Uterus (tissue), 4 donors: Measurements from ENCODE around the gene ANGPTL8. TPM values are rescaled to one million over a fixed set of nuclear protein-coding genes. Genes with fewer than 3 reads are reported as not detected.

ENCODE experiments used
- DNase-seq, 2 donors: peaks; one replicate each; pipeline ENCODE4 v3.0.0-alpha.2; 2019 to 2020
- H3K27ac ChIP-seq, 2 donors: fragments of 200-600 bp; sonication (generic); 1 replicate in 1 of 2; 2 replicates in 1 of 2; pipeline ENCODE4 v1.5.1; 2016 to 2018
- H3K27me3 ChIP-seq, 2 donors: fragments of 200-600 bp; sonication (generic); one replicate each; pipeline ENCODE4 v1.5.1; 2018 to 2019; ENCODE audit warnings: control low read depth in 1 of 2
- H3K36me3 ChIP-seq, 2 donors: fragments of 200-600 bp; sonication (generic); one replicate each; pipeline ENCODE4 v1.5.1; 2019; ENCODE audit warnings: control low read depth in 1 of 2
- H3K4me1 ChIP-seq, 2 donors: fragments of 200-600 bp; sonication (generic); one replicate each; pipeline ENCODE4 v1.5.1; 2018 to 2019; ENCODE audit warnings: control low read depth in 1 of 2
- H3K4me3 ChIP-seq, 2 donors: fragments of 200-600 bp; sonication (generic); 1 replicate in 1 of 2; 2 replicates in 1 of 2; pipeline ENCODE4 v1.5.1; 2018 to 2019; ENCODE audit warnings: mild to moderate bottlenecking in 1 of 2
- H3K9me3 ChIP-seq, 2 donors: fragments of 200-600 bp; sonication (generic); one replicate each; pipeline ENCODE4 v1.5.1; 2019; ENCODE audit warnings: control low read depth in 1 of 2
- POLR2A ChIP-seq, 2 donors: fragments of 450-650 bp; IDR thresholded peaks; one replicate each; pipeline ENCODE4 v1.6.1; 2016; ENCODE audit warnings: antibody characterized with exemption in 2 of 2, mild to moderate bottlenecking in 1 of 2, moderate library complexity in 1 of 2
- intact Hi-C: fragments of 100-400 bp; cut with DNase I; formaldehyde crosslinking; loops from one replicate; pipeline ENCODE4 v1.15.1; 2023; ENCODE audit warnings: low total_unique reads
- total RNA-seq, 4 donors: library from RNA; depleted of rRNA in 3 of 4; stranded (reverse); fragments of >200 nt in 3 of 4; gene quantifications; one replicate each; pipeline versions ENCODE4 v1.1.0 to v1.2.4, GENCODE V29; 2014 to 2023
- TF ChIP-seq, protein P1 (sequence below), 4 experiments: fragments of 200-600 bp in 2 of 4; fragments of 450-650 bp in 2 of 4; sonication (generic) in 2 of 4; IDR thresholded peaks; one replicate each; pipeline ENCODE4 v1.5.1; 2016 to 2019; ENCODE audit warnings: antibody characterized with exemption in 4 of 4, mild to moderate bottlenecking in 2 of 4, moderate library complexity in 1 of 4
- donor health status: DM: yes; HTN: yes; CAD: no.

ANGPTL8 gene, protein sequence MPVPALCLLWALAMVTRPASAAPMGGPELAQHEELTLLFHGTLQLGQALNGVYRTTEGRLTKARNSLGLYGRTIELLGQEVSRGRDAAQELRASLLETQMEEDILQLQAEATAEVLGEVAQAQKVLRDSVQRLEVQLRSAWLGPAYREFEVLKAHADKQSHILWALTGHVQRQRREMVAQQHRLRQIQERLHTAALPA
- total RNA-seq, result 1 to 10 TPM in 1 of 4 donors, not detected in 3; 3.0 TPM

DNA sequence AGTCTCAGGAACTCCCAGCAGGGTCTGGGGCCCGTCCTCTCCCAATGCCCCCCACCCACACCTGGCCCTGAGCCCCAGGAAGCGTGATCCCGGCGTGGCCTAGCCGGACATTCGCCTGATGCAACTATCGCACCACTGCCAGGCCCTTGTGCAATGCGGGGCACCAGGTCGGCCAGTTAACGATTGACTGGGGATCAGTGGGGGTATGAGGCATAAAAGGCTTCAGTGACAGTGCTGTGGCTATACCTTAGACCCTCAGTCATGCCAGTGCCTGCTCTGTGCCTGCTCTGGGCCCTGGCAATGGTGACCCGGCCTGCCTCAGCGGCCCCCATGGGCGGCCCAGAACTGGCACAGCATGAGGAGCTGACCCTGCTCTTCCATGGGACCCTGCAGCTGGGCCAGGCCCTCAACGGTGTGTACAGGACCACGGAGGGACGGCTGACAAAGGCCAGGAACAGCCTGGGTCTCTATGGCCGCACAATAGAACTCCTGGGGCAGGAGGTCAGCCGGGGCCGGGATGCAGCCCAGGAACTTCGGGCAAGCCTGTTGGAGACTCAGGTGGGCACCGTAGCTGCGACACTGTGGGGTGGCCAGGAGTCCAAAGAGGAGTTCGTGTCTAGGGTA, at the start of gene ANGPTL8:
ANGPTL8 (plus strand) TSS at position 243 of the 624 bp plus-strand sequence; CDS start at position 262, 19 bp downstream.
- no peaks in the 10 kb centered on the region for H3K36me3 ChIP-seq
- H3K27ac ChIP-seq, result no peak within 1 kb of the TSS
- H3K4me3 ChIP-seq, result no peak within 1 kb of the TSS
- intact Hi-C loops, result no loop called here
- peaks cover 0 to 8% of the 10 kb centered on the region in 2 donors for H3K9me3 ChIP-seq
- H3K27me3 ChIP-seq, result no peaks in the 10 kb centered on the region
- TF ChIP-seq, protein P1, sequence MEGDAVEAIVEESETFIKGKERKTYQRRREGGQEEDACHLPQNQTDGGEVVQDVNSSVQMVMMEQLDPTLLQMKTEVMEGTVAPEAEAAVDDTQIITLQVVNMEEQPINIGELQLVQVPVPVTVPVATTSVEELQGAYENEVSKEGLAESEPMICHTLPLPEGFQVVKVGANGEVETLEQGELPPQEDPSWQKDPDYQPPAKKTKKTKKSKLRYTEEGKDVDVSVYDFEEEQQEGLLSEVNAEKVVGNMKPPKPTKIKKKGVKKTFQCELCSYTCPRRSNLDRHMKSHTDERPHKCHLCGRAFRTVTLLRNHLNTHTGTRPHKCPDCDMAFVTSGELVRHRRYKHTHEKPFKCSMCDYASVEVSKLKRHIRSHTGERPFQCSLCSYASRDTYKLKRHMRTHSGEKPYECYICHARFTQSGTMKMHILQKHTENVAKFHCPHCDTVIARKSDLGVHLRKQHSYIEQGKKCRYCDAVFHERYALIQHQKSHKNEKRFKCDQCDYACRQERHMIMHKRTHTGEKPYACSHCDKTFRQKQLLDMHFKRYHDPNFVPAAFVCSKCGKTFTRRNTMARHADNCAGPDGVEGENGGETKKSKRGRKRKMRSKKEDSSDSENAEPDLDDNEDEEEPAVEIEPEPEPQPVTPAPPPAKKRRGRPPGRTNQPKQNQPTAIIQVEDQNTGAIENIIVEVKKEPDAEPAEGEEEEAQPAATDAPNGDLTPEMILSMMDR (IDR thresholded peaks at IDR 0.05), result no peak
- TF ChIP-seq POLR2A (IDR thresholded peaks at IDR 0.05), result no peak
- no peaks in the 10 kb centered on the region for H3K4me1 ChIP-seq
- DNase-seq, result no peak

DNA sequence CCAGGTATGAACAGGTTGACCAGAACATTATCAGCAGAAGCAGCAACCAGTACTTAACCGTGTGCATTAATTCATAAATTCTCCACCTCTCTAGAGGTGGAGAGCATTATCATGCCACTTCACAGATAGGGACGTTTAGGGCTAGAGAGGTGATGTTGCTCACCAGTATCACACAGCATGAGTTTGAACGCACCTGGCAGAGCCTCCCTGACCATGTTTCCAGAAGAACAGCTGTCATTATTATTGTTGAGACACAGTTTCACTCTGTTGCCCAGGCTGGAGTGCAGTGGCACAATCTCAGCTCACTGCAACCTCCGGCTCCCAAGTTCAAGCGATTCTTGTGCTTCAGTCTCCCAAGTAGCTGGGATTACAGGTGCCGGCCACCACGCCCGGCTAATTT, 48.9 kb upstream of the ANGPTL8 start:
- intact Hi-C loops, result no loop called here
- Histone ChIP-seq H3K36me3 (no peaks in the 10 kb centered on the region), H3K4me1 (peaks cover 19 to 22% of the 10 kb centered on the region in 2 donors), H3K9me3 (no peaks in the 10 kb centered on the region), H3K27me3 (no peaks in the 10 kb centered on the region), H3K4me3 (peak overlapping the region; percentile 1 to 4), H3K27ac (peak overlapping the region; percentile 98 to 99)
- no peak for DNase-seq
- TF ChIP-seq, protein P1 (IDR thresholded peaks at IDR 0.05), result no peak
- TF ChIP-seq POLR2A (IDR thresholded peaks at IDR 0.05), result no peak

DNA sequence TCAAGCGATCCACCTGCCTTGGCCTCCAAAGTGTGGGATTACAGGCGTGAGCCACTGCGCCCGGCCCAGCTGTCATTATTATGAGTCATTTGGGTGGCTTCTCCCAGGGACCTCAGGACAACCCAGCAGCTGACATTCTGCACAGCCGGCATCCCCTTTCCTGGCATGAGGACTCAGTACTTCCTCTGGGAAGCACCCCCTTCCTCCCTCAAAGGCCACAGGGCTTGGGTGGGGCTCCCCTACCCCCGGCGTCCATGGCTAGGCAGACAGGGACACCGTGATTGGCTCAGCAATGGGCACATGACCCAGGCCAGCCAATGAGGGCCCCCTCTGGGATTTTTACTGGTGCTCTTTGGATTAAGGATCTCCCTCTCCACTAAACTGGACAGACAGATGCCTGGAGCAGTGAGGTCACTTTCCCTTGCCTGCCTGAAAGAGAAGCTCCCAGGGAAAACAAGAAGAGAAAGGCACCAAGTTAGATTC, 48.1 kb upstream of the ANGPTL8 start:
- Histone ChIP-seq H3K27ac (peak overlapping the region; percentile 98 to 99), H3K27me3 (no peaks in the 10 kb centered on the region), H3K4me3 (peak overlapping the region; percentile 1 to 4), H3K4me1 (peaks cover 18 to 20% of the 10 kb centered on the region in 2 donors), H3K36me3 (no peaks in the 10 kb centered on the region), H3K9me3 (no peaks in the 10 kb centered on the region)
- intact Hi-C loops, result no loop called here
- peak; percentile 68 to 78 for DNase-seq
- TF ChIP-seq, protein P1 (IDR thresholded peaks at IDR 0.05), result no peak
- peak in 1 of 2 donors; percentile 54 for TF ChIP-seq POLR2A (IDR thresholded peaks at IDR 0.05)

DNA sequence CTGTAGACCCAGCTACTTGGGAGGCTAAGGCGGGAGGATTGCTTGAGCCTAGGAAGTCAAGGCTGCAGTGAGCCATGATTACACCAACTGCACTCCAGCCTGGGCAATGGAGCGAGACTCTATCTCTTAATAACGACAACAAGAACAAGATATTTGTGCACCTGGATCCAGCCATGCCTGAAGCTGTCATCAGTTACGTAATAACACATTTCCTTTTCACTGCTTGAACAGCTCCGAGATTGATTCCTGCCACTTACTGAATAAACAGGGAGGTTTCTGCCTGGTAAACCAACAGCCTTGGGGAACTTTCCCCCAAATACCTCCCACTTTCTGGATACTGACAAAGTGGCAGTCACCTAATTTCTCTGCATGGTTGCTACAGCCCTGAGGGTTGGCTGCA, 47.5 kb upstream of the ANGPTL8 start:
- intact Hi-C loops, result no loop called here
- Histone ChIP-seq H3K27ac (peak overlapping the region; percentile 98 to 99), H3K4me1 (peaks cover 15 to 20% of the 10 kb centered on the region in 2 donors), H3K9me3 (no peaks in the 10 kb centered on the region), H3K4me3 (no peak overlapping the region), H3K27me3 (no peaks in the 10 kb centered on the region), H3K36me3 (no peaks in the 10 kb centered on the region)
- TF ChIP-seq, protein P1 (IDR thresholded peaks at IDR 0.05), result no peak
- no peak for TF ChIP-seq POLR2A (IDR thresholded peaks at IDR 0.05)
- DNase-seq, result no peak
